HCT116 (cell line): ENCODE measurements around the gene MTX2. TPM values are rescaled to one million over a fixed set of nuclear protein-coding genes. Genes with fewer than 3 reads are reported as not detected.

Source experiments
- ATAC-seq: fragments of 200-7000 bp; cut with Tn5 transposase; 2 replicates; pipeline ENCODE4 v1.9.1; 2020; ENCODE audit warnings: mild to moderate bottlenecking, moderate library complexity
- BruUV-seq: library from RNA; stranded (reverse); fragments of 400-500 nt; replicated peaks from 2 replicates; lab custom pipeline; 2021; lab: Mats Ljungman, UMichigan
- CTCF ChIA-PET: fragments of 300-600 bp; sonication (Branson Sonifier 250); formaldehyde crosslinking; loops from one replicate; lab custom pipeline; 2021; ENCODE audit warnings: antibody characterized with exemption; lab: Charles Lee
- POLR2A ChIA-PET: fragments of 300-600, 350-600 bp; sonication (Branson Sonifier 250); formaldehyde crosslinking; loops from one replicate; lab custom pipeline; 2021; ENCODE audit warnings: antibody characterized with exemption; lab: Charles Lee
- RAD21 ChIA-PET, 2 experiments: fragments of 300-600 bp; sonication (Branson Sonifier 250); formaldehyde crosslinking; loops; one replicate each; lab custom pipeline; 2023; ENCODE audit warnings: low total read pairs in 2 of 2; ENCODE audit not compliant: uncharacterized antibody in 2 of 2, unreplicated experiment in 2 of 2, low non-redundant PET in 1 of 2; lab: Charles Lee
- DNase-seq: peaks from one replicate; pipeline ENCODE4 v3.0.0-alpha.2; 2010; ENCODE audit warnings: low read depth, low spot score
- H2AFZ ChIP-seq: fragments of 200-600 bp; shearing (Covaris generic), sonication (generic); 2 replicates; pipeline ENCODE4 v1.6.1; 2017; ENCODE audit warnings: low read depth, mixed run types, mixed read lengths, antibody characterized with exemption, low read length; ENCODE audit not compliant: poor library complexity, severe bottlenecking
- H3K27ac ChIP-seq: 2 replicates; pipeline ENCODE4 v1.5.1; 2012; ENCODE audit warnings: low read depth, low read length
- H3K27me3 ChIP-seq: fragments of 200-600 bp; sonication (generic); 2 replicates; pipeline ENCODE4 v1.6.1; 2016; ENCODE audit warnings: mixed run types, low read length, mixed read lengths; ENCODE audit not compliant: insufficient read depth
- H3K36me3 ChIP-seq, 2 experiments: fragments of 200-500 bp in 1 of 2; fragments of 200-600 bp in 1 of 2; sonication (Bioruptor generic) in 1 of 2; sonication (generic) in 1 of 2; 2 replicates each; pipeline versions ENCODE4 v1.5.1 to v1.6.1; 2014 to 2016; ENCODE audit warnings: low read length in 2 of 2, inconsistent platforms in 1 of 2, mixed read lengths in 1 of 2, mixed run types in 1 of 2; ENCODE audit not compliant: insufficient read depth in 2 of 2, control insufficient read depth in 1 of 2
- H3K4me1 ChIP-seq, 2 experiments: fragments of 200-600 bp in 1 of 2; sonication (generic) in 1 of 2; 2 replicates each; pipeline versions ENCODE4 v1.5.1 to v1.6.1; 2012 to 2017; ENCODE audit warnings: low read length in 2 of 2, inconsistent platforms in 1 of 2, mild to moderate bottlenecking in 1 of 2, mixed read lengths in 1 of 2, mixed run types in 1 of 2, moderate library complexity in 1 of 2; ENCODE audit not compliant: insufficient read depth in 2 of 2, control insufficient read depth in 1 of 2
- H3K4me2 ChIP-seq: fragments of 200-600 bp; sonication (generic); 2 replicates; pipeline ENCODE4 v1.6.1; 2017; ENCODE audit warnings: mixed run types, low read length, mixed read lengths
- H3K4me3 ChIP-seq, 2 experiments: fragments of 200-600 bp in 1 of 2; sonication (generic) in 1 of 2; replicated peaks in 1 of 2; 2 replicates each; pipeline ENCODE4 v1.5.1; 2011 to 2016; ENCODE audit warnings: low read length in 2 of 2, control low read depth in 1 of 2, low read depth in 1 of 2, mild to moderate bottlenecking in 1 of 2, mixed read lengths in 1 of 2, mixed run types in 1 of 2
- H3K79me2 ChIP-seq: fragments of 200-600 bp; sonication (generic); 2 replicates; pipeline ENCODE4 v1.6.1; 2017; ENCODE audit warnings: mild to moderate bottlenecking, mixed run types, low read length, moderate library complexity, mixed read lengths; ENCODE audit not compliant: insufficient read depth
- H3K9ac ChIP-seq: fragments of 200-600 bp; sonication (generic); 2 replicates; pipeline ENCODE4 v1.6.1; 2016; ENCODE audit warnings: low read length, mixed read lengths
- H3K9me2 ChIP-seq: fragments of 200-600 bp; sonication (generic), shearing (Covaris generic); 2 replicates; pipeline ENCODE4 v1.6.1; 2017; ENCODE audit warnings: mixed run types, mild to moderate bottlenecking, moderate library complexity; ENCODE audit not compliant: insufficient read depth
- H3K9me3 ChIP-seq, 2 experiments: fragments of 200-500 bp in 1 of 2; fragments of 200-600 bp in 1 of 2; sonication (Bioruptor generic) in 1 of 2; sonication (generic) in 1 of 2; 2 replicates each; pipeline ENCODE4 v1.6.1; 2014 to 2017; ENCODE audit warnings: low read length in 2 of 2, mixed read lengths in 2 of 2, inconsistent platforms in 1 of 2, low read depth in 1 of 2, mild to moderate bottlenecking in 1 of 2, mixed run types in 1 of 2, moderate library complexity in 1 of 2; ENCODE audit not compliant: control insufficient read depth in 1 of 2, insufficient read depth in 1 of 2
- H4K20me1 ChIP-seq: fragments of 200-600 bp; sonication (generic), shearing (Covaris generic); 2 replicates; pipeline ENCODE4 v1.6.1; 2017; ENCODE audit warnings: mixed run types, mild to moderate bottlenecking, moderate library complexity; ENCODE audit not compliant: insufficient read depth
- ATF3 ChIP-seq: IDR thresholded peaks from 2 replicates; pipeline ENCODE4 v1.6.1; 2012
- CEBPB ChIP-seq: IDR thresholded peaks from 2 replicates; pipeline ENCODE4 v1.6.1; 2012; ENCODE audit warnings: low read depth
- CTCF ChIP-seq, 3 experiments: fragments of 200-600 bp in 1 of 3; sonication (generic) in 1 of 3; IDR thresholded peaks in 2 of 3; conservative IDR thresholded peaks in 1 of 3; 2 replicates each; pipeline ENCODE4 v1.5.1; 2012 to 2017; ENCODE audit warnings: low read depth in 2 of 3, low read length in 2 of 3, antibody characterized with exemption in 1 of 3, borderline replicate concordance in 1 of 3, control low read depth in 1 of 3, mild to moderate bottlenecking in 1 of 3, mixed read lengths in 1 of 3, mixed run types in 1 of 3, moderate library complexity in 1 of 3; ENCODE audit not compliant: insufficient read depth in 1 of 3
- EGR1 ChIP-seq: IDR thresholded peaks from 2 replicates; pipeline ENCODE4 v1.6.1; 2012; ENCODE audit warnings: low read depth
- ELF1 ChIP-seq: IDR thresholded peaks from 2 replicates; pipeline ENCODE4 v1.6.1; 2012; ENCODE audit warnings: low read depth, borderline replicate concordance
- EZH2 ChIP-seq: fragments of 200-600 bp; sonication (generic); IDR thresholded peaks from 2 replicates; pipeline ENCODE4 v1.6.1; 2017; ENCODE audit warnings: antibody characterized with exemption, mixed run types
- EZH2phosphoT487 ChIP-seq: fragments of 200-600 bp; IDR thresholded peaks from 2 replicates; pipeline ENCODE4 v1.6.1; 2018; ENCODE audit warnings: antibody characterized with exemption, borderline replicate concordance
- FOSL1 ChIP-seq: IDR thresholded peaks from 2 replicates; pipeline ENCODE4 v1.6.1; 2012; ENCODE audit warnings: low read depth
- MAX ChIP-seq: IDR thresholded peaks from 2 replicates; pipeline ENCODE4 v1.6.1; 2012
- POLR2A ChIP-seq: IDR thresholded peaks from 2 replicates; pipeline ENCODE4 v1.7.0; 2011; ENCODE audit warnings: borderline replicate concordance; ENCODE audit not compliant: insufficient read depth, insufficient read length; ENCODE audit errors: extremely low read depth
- POLR2AphosphoS5 ChIP-seq: IDR thresholded peaks from 2 replicates; pipeline ENCODE4 v1.6.1; 2011; ENCODE audit warnings: mild to moderate bottlenecking, low read depth, low read length, moderate library complexity
- RAD21 ChIP-seq: IDR thresholded peaks from 2 replicates; pipeline ENCODE4 v1.6.1; 2012; ENCODE audit warnings: low read depth, mild to moderate bottlenecking
- SP1 ChIP-seq: IDR thresholded peaks from 2 replicates; pipeline ENCODE4 v1.6.1; 2012; ENCODE audit warnings: low read depth
- SRF ChIP-seq: IDR thresholded peaks from 2 replicates; pipeline ENCODE4 v1.6.1; 2012; ENCODE audit warnings: low read depth
- TCF7L2 ChIP-seq: IDR thresholded peaks from 2 replicates; pipeline ENCODE4 v1.7.0; 2011; ENCODE audit warnings: borderline replicate concordance, inconsistent platforms; ENCODE audit not compliant: insufficient read depth, insufficient read length; ENCODE audit errors: extremely low read depth
- YY1 ChIP-seq: IDR thresholded peaks from 2 replicates; pipeline ENCODE4 v1.6.1; 2011; ENCODE audit warnings: low read length, low read depth, moderate library complexity, mild to moderate bottlenecking; ENCODE audit not compliant: insufficient replicate concordance; ENCODE audit errors: extremely low read depth
- ZFX ChIP-seq: fragments of 450-650 bp; IDR thresholded peaks from 2 replicates; pipeline ENCODE4 v1.6.1; 2017
- ZNF274 ChIP-seq: fragments of 200-500 bp; sonication (Bioruptor generic); IDR thresholded peaks from 2 replicates; pipeline ENCODE4 v1.6.1; 2014; ENCODE audit warnings: mild to moderate bottlenecking, low read depth, low read length, inconsistent platforms
- intact Hi-C: fragments of 100-400 bp; cut with micrococcal nuclease; formaldehyde crosslinking; loops from 2 replicates; pipeline ENCODE4 v1.10.0; 2022
- total RNA-seq: library from RNA; stranded (reverse); gene quantifications from one replicate; pipeline ENCODE4 v1.2.1, GENCODE V29; 2021; ENCODE audit not compliant: unreplicated experiment

Gene MTX2
- total RNA-seq, 1 experiment from 2014 or later = 38.9 TPM

GRCh38 chr2:176324862-176325261, 55.6 kb downstream of the MTX2 start:
- POLR2A ChIA-PET = no interaction called here
- no TSS peak for BruUV-seq
- no peak for DNase-seq
- no peak overlapping the region for H3K27ac ChIP-seq
- TF ChIP-seq FOSL1 = no peak
- no peak for TF ChIP-seq TCF7L2
- no peak for TF ChIP-seq YY1
- no peak for TF ChIP-seq ATF3
- no peak for TF ChIP-seq ZFX
- no peak for TF ChIP-seq MAX
- no peak for TF ChIP-seq SP1
- TF ChIP-seq POLR2AphosphoS5 = no peak
- TF ChIP-seq RAD21 = no peak
- TF ChIP-seq ELF1 = no peak
- no peak for TF ChIP-seq ZNF274
- TF ChIP-seq, all 23 proteins: peak for 0
- Histone ChIP-seq H3K4me2 (no peak overlapping the region), H3K4me1 (0 out of 4 replicates have a peak, but pooled peaks cover 0 to 5% of the 10 kb centered on the region in 2 experiments), H3K79me2 (no peaks in the 10 kb centered on the region), H3K4me3 (no peak overlapping the region), H4K20me1 (no peaks in the 10 kb centered on the region), H3K36me3 (0 out of 4 replicates have a peak, but pooled peaks cover 0 to 2% of the 10 kb centered on the region in 2 experiments), H3K27me3 (no peaks in the 10 kb centered on the region), H3K9me3 (no peaks in the 10 kb centered on the region), H3K9me2 (no peaks in the 10 kb centered on the region), H3K9ac (no peak overlapping the region), H2AFZ (no peak overlapping the region)
- ChIA-PET RAD21 (no interaction called here), CTCF (no interaction called here)
- intact Hi-C loops = no loop called here
- ATAC-seq = no peak

- Histone ChIP-seq H3K4me3 (no peak overlapping the region), H3K27ac (no peak overlapping the region), H3K36me3 (0 out of 4 replicates have a peak, but pooled peaks cover 0 to 2% of the 10 kb centered on the region in 2 experiments), H3K9ac (no peak overlapping the region), H4K20me1 (no peaks in the 10 kb centered on the region), H2AFZ (no peak overlapping the region), H3K9me2 (no peaks in the 10 kb centered on the region), H3K79me2 (no peaks in the 10 kb centered on the region), H3K9me3 (no peaks in the 10 kb centered on the region), H3K4me1 (0 out of 4 replicates have a peak, but pooled peaks cover 0 to 5% of the 10 kb centered on the region in 2 experiments), H3K4me2 (no peak overlapping the region), H3K27me3 (no peaks in the 10 kb centered on the region)
- CTCF ChIA-PET = no interaction called here
- no peak for DNase-seq
- POLR2A ChIA-PET = no interaction called here
- RAD21 ChIA-PET = no interaction called here
- ATAC-seq = no peak
- intact Hi-C loops = no loop called here
- no TSS peak for BruUV-seq
- TF ChIP-seq SRF (no peak), ELF1 (no peak), POLR2A (no peak), YY1 (no peak), CEBPB (no peak), EGR1 (no peak), ZNF274 (no peak), TCF7L2 (no peak), POLR2AphosphoS5 (no peak), EZH2phosphoT487 (no peak), MAX (no peak), FOSL1 (no peak), EZH2 (no peak), CTCF (IDR thresholded peaks at IDR 0.05 in 2 of 3, conservative IDR thresholded peaks at IDR 0.05 in 1 of 3; ENCODE audit: borderline replicate concordance in 1 of 3, insufficient read depth in 1 of 3, low read depth in 2 of 3, low read length in 2 of 3) (no peak)
These were observed 56.5 kb downstream of the MTX2 start for GRCh38 chr2:176325732-176326131.
